Smooth muscle cell (in vitro differentiated cells): Measurements from ENCODE around the gene ZNF625. TPM values are rescaled to one million over a fixed set of nuclear protein-coding genes. Genes with fewer than 3 reads are reported as not detected.

Source experiments
- DNase-seq: peaks from one replicate; lab custom pipeline; 2025; ENCODE audit not compliant: unreplicated experiment; lab: John Stamatoyannopoulos, UW
- H2AFZ ChIP-seq: fragments of 200-600 bp; sonication (generic); 2 replicates; pipeline ENCODE4 v1.6.0; 2016; ENCODE audit warnings: antibody characterized with exemption, low read depth, mild to moderate bottlenecking
- H3F3A ChIP-seq: fragments of 200-600 bp; sonication (generic); 2 replicates; pipeline ENCODE4 v1.6.0; 2017; ENCODE audit warnings: antibody characterized with exemption, low read depth
- H3K27ac ChIP-seq: fragments of 200-600 bp; sonication (generic); 2 replicates; pipeline ENCODE4 v1.5.1; 2016; ENCODE audit warnings: low read depth, mild to moderate bottlenecking
- H3K27me3 ChIP-seq: fragments of 200-600 bp; sonication (generic); 2 replicates; pipeline ENCODE4 v1.6.1; 2016; ENCODE audit warnings: low read depth, mild to moderate bottlenecking
- H3K36me3 ChIP-seq: fragments of 200-600 bp; sonication (generic); 2 replicates; pipeline ENCODE4 v1.5.1; 2016; ENCODE audit warnings: low read depth
- H3K4me1 ChIP-seq: fragments of 200-600 bp; sonication (generic); 2 replicates; pipeline ENCODE4 v1.5.1; 2016; ENCODE audit warnings: low read depth
- H3K4me2 ChIP-seq: fragments of 200-600 bp; sonication (generic); 2 replicates; pipeline ENCODE4 v1.6.0; 2016; ENCODE audit warnings: mild to moderate bottlenecking
- H3K4me3 ChIP-seq: fragments of 200-600 bp; sonication (generic); 2 replicates; pipeline ENCODE4 v1.5.1; 2016; ENCODE audit warnings: mild to moderate bottlenecking
- H3K79me2 ChIP-seq: fragments of 200-600 bp; sonication (generic); 2 replicates; pipeline ENCODE4 v1.6.0; 2016; ENCODE audit warnings: low read depth, mild to moderate bottlenecking
- H3K9ac ChIP-seq: fragments of 200-600 bp; sonication (generic); 2 replicates; pipeline ENCODE4 v1.6.0; 2016; ENCODE audit warnings: low read depth
- H3K9me3 ChIP-seq: fragments of 200-600 bp; sonication (generic); replicated peaks from 2 replicates; pipeline ENCODE4 v1.5.1; 2016; ENCODE audit warnings: low read depth
- H4K20me1 ChIP-seq: fragments of 200-600 bp; sonication (generic); 2 replicates; pipeline ENCODE4 v1.6.0; 2016; ENCODE audit warnings: low read depth
- WGBS: methylation state at CpG from one replicate; pipeline ENCODE4 v1.1.7; 2016; ENCODE audit warnings: low lambda C conversion rate; 5-methylcytosine and 5-hydroxymethylcytosine counted together
- polyA plus RNA-seq: library from polyadenylated mRNA; unstranded; fragments of >200 nt; fragmentation: Nextera tagmentation; extraction: Ambion mirVana; gene quantifications from 2 replicates; pipeline ENCODE4 v1.2.1, GENCODE V29; 2016
- total RNA-seq: library from RNA; depleted of rRNA; stranded (reverse); fragments of >200 nt; gene quantifications from 2 replicates; pipeline ENCODE4 v1.2.3, GENCODE V29; 2014
- TF ChIP-seq, protein P1 (sequence below): fragments of 200-600 bp; sonication (generic); IDR thresholded peaks from 2 replicates; pipeline ENCODE4 v1.5.1; 2017; ENCODE audit warnings: borderline replicate concordance, mild to moderate bottlenecking, antibody characterized with exemption; ENCODE audit not compliant: insufficient read depth, poor library complexity, severe bottlenecking

Gene ZNF625
- total and polyA plus RNA-seq, 2 experiments from 2014 or later = 0.66 to 13.5 TPM

DNA sequence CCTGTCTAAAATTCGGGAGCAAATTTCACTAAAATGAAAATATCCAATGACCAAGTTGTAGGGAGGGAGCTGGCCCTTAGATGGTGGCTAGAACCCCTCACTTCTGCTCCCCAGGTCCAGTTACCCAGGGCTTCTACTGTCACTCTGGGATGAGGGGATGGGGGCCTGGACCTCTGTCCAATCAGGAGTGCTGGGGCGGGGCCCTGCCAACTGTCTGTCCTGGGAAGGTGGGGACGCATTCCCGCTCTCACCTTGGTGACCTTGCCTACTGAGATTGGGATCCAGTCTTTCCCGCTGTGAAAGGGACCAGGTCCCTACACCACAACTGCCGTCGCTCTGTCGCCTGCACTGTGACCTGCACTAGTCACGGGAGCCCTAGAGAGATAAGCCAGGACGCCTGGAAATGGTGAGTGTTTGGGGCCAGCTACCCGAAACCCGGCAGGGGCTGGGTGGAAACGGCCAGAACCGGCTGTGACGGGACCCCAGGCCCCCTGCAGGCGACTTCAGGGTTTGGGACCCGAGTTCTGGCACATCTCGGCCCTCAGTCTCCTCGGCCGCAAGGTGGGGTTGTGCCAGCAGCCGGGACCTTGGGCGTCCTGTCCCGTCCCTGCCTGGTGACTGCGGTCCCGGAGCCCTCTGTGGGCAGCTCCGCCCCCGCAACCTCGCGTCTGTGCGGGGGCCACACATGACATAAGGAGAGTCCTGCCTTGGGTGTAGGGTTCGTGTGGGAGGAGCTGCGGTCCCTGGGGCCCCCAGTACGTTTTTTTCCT, 39.1 kb downstream of the ZNF625 start:
- Histone ChIP-seq H3K27ac (no peak overlapping the region), H2AFZ (no peak overlapping the region), H3K4me1 (no peaks in the 10 kb centered on the region), H3K27me3 (no peaks in the 10 kb centered on the region), H3K4me3 (no peak overlapping the region), H3K9me3 (peaks cover 11% of the 10 kb centered on the region), H4K20me1 (no peaks in the 10 kb centered on the region), H3K4me2 (no peak overlapping the region), H3K79me2 (no peaks in the 10 kb centered on the region), H3F3A (no peaks in the 10 kb centered on the region), H3K36me3 (peaks cover 16% of the 10 kb centered on the region), H3K9ac (no peak overlapping the region)
- no peak for DNase-seq
- TF ChIP-seq, protein P1, sequence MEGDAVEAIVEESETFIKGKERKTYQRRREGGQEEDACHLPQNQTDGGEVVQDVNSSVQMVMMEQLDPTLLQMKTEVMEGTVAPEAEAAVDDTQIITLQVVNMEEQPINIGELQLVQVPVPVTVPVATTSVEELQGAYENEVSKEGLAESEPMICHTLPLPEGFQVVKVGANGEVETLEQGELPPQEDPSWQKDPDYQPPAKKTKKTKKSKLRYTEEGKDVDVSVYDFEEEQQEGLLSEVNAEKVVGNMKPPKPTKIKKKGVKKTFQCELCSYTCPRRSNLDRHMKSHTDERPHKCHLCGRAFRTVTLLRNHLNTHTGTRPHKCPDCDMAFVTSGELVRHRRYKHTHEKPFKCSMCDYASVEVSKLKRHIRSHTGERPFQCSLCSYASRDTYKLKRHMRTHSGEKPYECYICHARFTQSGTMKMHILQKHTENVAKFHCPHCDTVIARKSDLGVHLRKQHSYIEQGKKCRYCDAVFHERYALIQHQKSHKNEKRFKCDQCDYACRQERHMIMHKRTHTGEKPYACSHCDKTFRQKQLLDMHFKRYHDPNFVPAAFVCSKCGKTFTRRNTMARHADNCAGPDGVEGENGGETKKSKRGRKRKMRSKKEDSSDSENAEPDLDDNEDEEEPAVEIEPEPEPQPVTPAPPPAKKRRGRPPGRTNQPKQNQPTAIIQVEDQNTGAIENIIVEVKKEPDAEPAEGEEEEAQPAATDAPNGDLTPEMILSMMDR = no peak
- WGBS = 97% methylated on average over 33 of the region's 33 CpGs

DNA sequence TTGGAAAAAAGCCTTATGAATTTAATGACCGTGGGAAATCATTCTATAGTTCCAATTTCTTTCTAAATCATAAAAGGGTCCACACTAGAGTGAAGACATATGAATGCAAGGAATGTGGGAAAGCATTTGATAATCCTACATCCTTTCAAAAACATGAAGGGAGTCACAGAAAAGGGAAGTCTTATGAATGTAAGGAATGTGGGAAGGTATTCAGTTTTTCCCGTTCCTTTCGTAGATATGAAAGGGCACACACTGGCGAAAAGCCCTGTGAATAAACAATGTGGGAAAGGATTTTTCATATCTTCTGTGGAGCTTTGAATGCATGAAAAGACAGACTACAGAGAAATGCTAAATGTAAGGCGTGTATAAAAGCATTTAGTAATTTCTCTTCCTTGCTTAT, 43.4 kb downstream of the ZNF625 start:
- no peaks in the 10 kb centered on the region for H3K4me1 ChIP-seq

GRCh38 chr19:12112701-12113100, 43.8 kb downstream of the ZNF625 start:
- no peaks in the 10 kb centered on the region for H3F3A ChIP-seq
- H3K4me3 ChIP-seq = no peak overlapping the region
- no peak overlapping the region for H2AFZ ChIP-seq
- no peaks in the 10 kb centered on the region for H3K4me1 ChIP-seq
- TF ChIP-seq, protein P1 = no peak
- H3K9ac ChIP-seq = no peak overlapping the region
- 97% methylated on average over 8 of the region's 8 CpGs for WGBS
- H4K20me1 ChIP-seq = no peaks in the 10 kb centered on the region
- peaks cover 45% of the 10 kb centered on the region for H3K36me3 ChIP-seq
- H3K9me3 ChIP-seq = peaks cover 36% of the 10 kb centered on the region
- H3K27ac ChIP-seq = no peak overlapping the region
- no peaks in the 10 kb centered on the region for H3K27me3 ChIP-seq
- H3K79me2 ChIP-seq = no peaks in the 10 kb centered on the region
- DNase-seq = no peak
- no peak overlapping the region for H3K4me2 ChIP-seq

More for the DNA sequence above, 43.4 kb downstream of the ZNF625 start:
- Histone ChIP-seq H4K20me1 (no peaks in the 10 kb centered on the region), H3K79me2 (no peaks in the 10 kb centered on the region), H3K4me3 (no peak overlapping the region), H2AFZ (no peak overlapping the region), H3K36me3 (peaks cover 45% of the 10 kb centered on the region), H3K9ac (no peak overlapping the region), H3K4me2 (no peak overlapping the region), H3K27me3 (no peaks in the 10 kb centered on the region), H3K27ac (no peak overlapping the region), H3K9me3 (peaks cover 36% of the 10 kb centered on the region), H3F3A (no peaks in the 10 kb centered on the region)
- DNase-seq = no peak
- WGBS = 97% methylated on average over 5 of the region's 5 CpGs
- TF ChIP-seq, protein P1 = no peak

DNA sequence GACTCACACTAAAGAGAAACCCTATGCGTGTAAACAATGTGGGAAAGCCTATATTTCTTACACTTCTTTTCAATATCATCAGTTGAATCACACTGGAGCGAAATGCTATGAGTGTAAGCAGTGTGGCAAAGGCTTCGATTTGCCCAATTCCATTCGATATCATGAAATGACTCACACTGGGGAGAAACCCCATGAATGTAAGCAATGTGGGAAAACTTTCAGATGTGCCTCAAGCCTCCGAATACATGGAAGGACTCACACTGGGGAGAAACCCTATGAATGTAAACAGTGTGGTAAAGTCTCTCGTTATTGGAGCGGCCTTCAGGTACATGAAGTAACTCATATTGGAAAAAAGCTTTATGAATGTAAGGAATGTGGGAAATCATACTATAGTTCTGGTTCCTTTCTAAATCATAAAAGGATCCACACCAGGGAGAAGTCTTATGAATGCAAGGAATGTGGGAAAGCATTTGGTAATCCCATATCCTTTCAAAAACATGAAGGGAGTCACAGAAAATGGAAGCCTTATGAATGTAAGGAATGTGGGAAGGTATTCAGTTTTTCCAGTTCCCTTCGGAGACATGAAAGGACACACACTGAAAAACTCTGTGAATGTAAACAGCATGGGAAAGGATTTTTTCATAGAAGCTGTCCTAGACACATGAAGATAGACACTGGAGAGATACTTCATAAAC, 44.4 kb downstream of the ZNF625 start:
- Histone ChIP-seq H3K27ac (no peak overlapping the region), H3K4me3 (no peak overlapping the region), H4K20me1 (no peaks in the 10 kb centered on the region), H3K4me2 (no peak overlapping the region), H3K4me1 (no peaks in the 10 kb centered on the region), H3K9ac (no peak overlapping the region), H3K79me2 (no peaks in the 10 kb centered on the region), H3K36me3 (peaks cover 45% of the 10 kb centered on the region), H2AFZ (no peak overlapping the region), H3K27me3 (no peaks in the 10 kb centered on the region), H3K9me3 (peaks cover 36% of the 10 kb centered on the region), H3F3A (no peaks in the 10 kb centered on the region)
- no peak for DNase-seq
- WGBS = 95% methylated on average over 8 of the region's 8 CpGs
- TF ChIP-seq, protein P1 = no peak
